Ovary (tissue), 9 donors: Measurements from ENCODE around the gene ABCC1. TPM values are rescaled to one million over a fixed set of nuclear protein-coding genes. Genes with fewer than 3 reads are reported as not detected.

Experiments used
- DNase-seq, 5 donors: peaks; one replicate each; pipeline ENCODE4 v3.0.0-alpha.2; 2019 to 2020
- H3K27ac ChIP-seq, 2 donors: fragments of 200-600 bp; one replicate each; pipeline versions ENCODE4 v1.5.1 to v1.8.0; 2019 to 2022
- H3K27me3 ChIP-seq: fragments of 200-600 bp; one replicate; pipeline ENCODE4 v1.8.0; 2022
- H3K36me3 ChIP-seq: fragments of 200-600 bp; sonication (generic); one replicate; pipeline ENCODE4 v1.5.1; 2019
- H3K4me1 ChIP-seq: one replicate; pipeline ENCODE4 v1.8.1; 2013; ENCODE audit warnings: mild to moderate bottlenecking, moderate library complexity; ENCODE audit not compliant: insufficient read depth
- H3K4me3 ChIP-seq: fragments of 200-600 bp; sonication (generic); one replicate; pipeline ENCODE4 v1.5.1; 2017
- H3K9me3 ChIP-seq, 2 donors: fragments of 200-600 bp in 1 of 2; sonication (generic) in 1 of 2; one replicate each; pipeline versions ENCODE4 v1.5.1 to v1.8.1; 2013 to 2019; ENCODE audit warnings: mild to moderate bottlenecking in 1 of 2, moderate library complexity in 1 of 2
- CTCF ChIP-seq, 3 donors: fragments of 450-650 bp in 2 of 3; fragments of 200-600 bp in 1 of 3; IDR thresholded peaks; one replicate each; pipeline versions ENCODE4 v1.5.1 to v1.8.0; 2016 to 2022; ENCODE audit warnings: antibody characterized with exemption in 3 of 3, mild to moderate bottlenecking in 1 of 3
- EP300 ChIP-seq: sonication (generic); formaldehyde crosslinking; IDR thresholded peaks from one replicate; pipeline ENCODE4 v1.6.1; 2017; ENCODE audit warnings: antibody characterized with exemption
- POLR2A ChIP-seq: fragments of 450-650 bp; IDR thresholded peaks from one replicate; pipeline ENCODE4 v1.6.1; 2017; ENCODE audit warnings: antibody characterized with exemption, mild to moderate bottlenecking, moderate library complexity
- WGBS, 3 donors: extraction: QIAGEN DNeasy Blood & Tissue Kit in 1 of 3; methylation state at CpG; one replicate each; pipeline versions ENCODE4 v1.1.5 to v1.1.7; 2013 to 2017; 5-methylcytosine and 5-hydroxymethylcytosine counted together
- intact Hi-C, 4 donors: fragments of 100-400 bp; cut with DNase I; formaldehyde crosslinking; loops; one replicate each; pipeline versions ENCODE4 v1.11.0 to v1.15.1; 2022 to 2023
- polyA plus RNA-seq, 2 donors: library from polyadenylated mRNA; stranded (reverse); fragments of 200-250 nt in 1 of 2; fragments of 350-450 nt in 1 of 2; fragmentation: Illumina TruSeq in 1 of 2; extraction: RNeasy Lipid Tissue Mini Kit (QIAGEN cat#74804) in 1 of 2; gene quantifications; one replicate each; pipeline ENCODE4 v1.2.3, GENCODE V29; 2013 to 2014
- total RNA-seq, 7 donors: library from RNA; depleted of rRNA in 2 of 7; stranded (reverse); fragments of >200 nt in 2 of 7; fragmentation: NEBNext Ultra II Directional in 3 of 7; extraction: Animal tissue kit (Norgen Biotek cat#: 25700) in 3 of 7; gene quantifications; one replicate each; pipeline versions ENCODE4 v1.1.0 to v1.2.4, GENCODE V29; 2016 to 2023
- donor health status: DM: no; HTN: no; CAD: no; lungs with moderate emphysema.
- donor health status: DM: no; HTN: no; CAD: no.
- donor health status: Bipolar disorder and iron deficiency.
- donor health status: DM: yes; HTN: yes; CAD: no.
- donor health status: DM: no; HTN: no; CAD: no.
- donor health status: DM: yes; HTN: yes; CAD: no.

Gene ABCC1
- total and polyA plus RNA-seq, 9 donors, result 10.0 to 31.1 (median 20.9) TPM

GRCh38 chr16:16137110-16137509, 187.7 kb downstream of the ABCC1 start:
- 73 to 87% (median 75%) methylated on average over 8 of the region's 8 CpGs for WGBS, 3 donors
- DNase-seq, result no peak
- no peak overlapping the region for H3K27ac ChIP-seq

GRCh38 chr16:16138034-16138635, 188.7 kb downstream of the ABCC1 start:
- no peaks in the 10 kb centered on the region for H3K9me3 ChIP-seq
- H3K4me1 ChIP-seq, result no peaks in the 10 kb centered on the region
- no peak overlapping the region for H3K27ac ChIP-seq
- TF ChIP-seq POLR2A (no peak), CTCF (IDR thresholded peaks at IDR 0.05) (no peak), EP300 (no peak)
- no peaks in the 10 kb centered on the region for H3K27me3 ChIP-seq
- WGBS, 3 donors, result 95 to 97% (median 96%) methylated on average over 15 of the region's 15 CpGs
- H3K36me3 ChIP-seq, result no peaks in the 10 kb centered on the region
- intact Hi-C loops, result no loop called here
- H3K4me3 ChIP-seq, result no peak overlapping the region
- no peak for DNase-seq

More at GRCh38 chr16:16137110-16137509, 187.7 kb downstream of the ABCC1 start:
- H3K27me3 ChIP-seq, result no peaks in the 10 kb centered on the region
- no peaks in the 10 kb centered on the region for H3K36me3 ChIP-seq
- H3K4me3 ChIP-seq, result no peak overlapping the region
- H3K9me3 ChIP-seq, result no peaks in the 10 kb centered on the region
- intact Hi-C loops, result no loop called here
- TF ChIP-seq EP300, result no peak
- TF ChIP-seq POLR2A, result no peak
- no peak for TF ChIP-seq CTCF (IDR thresholded peaks at IDR 0.05)
- H3K4me1 ChIP-seq, result no peaks in the 10 kb centered on the region

GRCh38 chr16:16139061-16139460, 189.6 kb downstream of the ABCC1 start:
- WGBS, 3 donors, result 93 to 96% (median 95%) methylated on average over 10 of the region's 10 CpGs
- no peak for TF ChIP-seq CTCF (IDR thresholded peaks at IDR 0.05)
- no peak for TF ChIP-seq POLR2A
- Histone ChIP-seq H3K4me3 (no peak overlapping the region), H3K9me3 (no peaks in the 10 kb centered on the region), H3K27ac (no peak overlapping the region), H3K4me1 (no peaks in the 10 kb centered on the region), H3K36me3 (no peaks in the 10 kb centered on the region), H3K27me3 (no peaks in the 10 kb centered on the region)
- intact Hi-C loops, result no loop called here
- DNase-seq, result no peak

- H3K27me3 ChIP-seq, result no peaks in the 10 kb centered on the region
- intact Hi-C loops, result no loop called here
- H3K4me1 ChIP-seq, result no peaks in the 10 kb centered on the region
- H3K36me3 ChIP-seq, result no peaks in the 10 kb centered on the region
- TF ChIP-seq POLR2A (no peak), CTCF (IDR thresholded peaks at IDR 0.05) (no peak), EP300 (no peak)
- no peak for DNase-seq
- no peaks in the 10 kb centered on the region for H3K9me3 ChIP-seq
- H3K27ac ChIP-seq, result no peak overlapping the region
- H3K4me3 ChIP-seq, result no peak overlapping the region
- 86 to 93% (median 91%) methylated on average over 7 of the region's 7 CpGs for WGBS, 3 donors
Observed at GRCh38 chr16:16139806-16140205, 190.4 kb downstream of the ABCC1 start.
